Stimulated activated CD8-positive, alpha-beta memory T cell treated with anti-CD3 and anti-CD28 coated beads, Interleukin-2, amount 100 ng/mL, for 48 hours (primary cell): ENCODE data around the gene NUP37.

Experiments used
- DNase-seq, 2 donors: peaks; one replicate each; pipeline ENCODE4 v3.0.0-alpha.2; 2020; ENCODE audit warnings: low read depth in 2 of 2

The NUP37 gene

GRCh38 chr12:102029141-102029540, 90.8 kb downstream of the NUP37 start:
- DNase-seq = no peak

- DNase-seq = no peak
Measured at GRCh38 chr12:102026728-102027127, 93.2 kb downstream of the NUP37 start.

- no peak for DNase-seq
Measured at GRCh38 chr12:102024765-102025164, 95.1 kb downstream of the NUP37 start.

- DNase-seq = no peak
Measured at GRCh38 chr12:102023343-102023930, 96.5 kb downstream of the NUP37 start.
